ENCODE measurements around the gene PNPLA7. TPM values are rescaled to one million over a fixed set of nuclear protein-coding genes. Genes with fewer than 3 reads are reported as not detected.

Gene PNPLA7
- total and polyA plus RNA-seq, 8 donors: 3.5 to 51.3 (median 16.6) TPM

DNA sequence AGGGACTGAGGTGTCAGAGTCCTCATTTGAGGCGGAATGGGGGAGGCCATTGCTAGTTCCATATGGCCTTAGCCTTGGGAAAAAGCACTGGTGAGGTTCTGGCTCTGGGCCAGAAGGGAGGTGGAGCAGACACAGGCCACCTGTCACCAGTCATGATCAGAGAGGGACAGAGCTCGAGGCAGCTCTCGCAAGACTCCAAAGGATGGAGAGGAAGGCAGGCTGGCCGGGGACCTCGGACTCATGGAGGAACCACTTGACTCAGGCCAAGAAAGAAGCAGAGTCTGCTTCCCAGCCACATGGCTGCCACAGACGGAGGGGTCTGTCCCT is 61.9 kb downstream of the PNPLA7 start:
- 62 to 86% (median 83%) methylated on average over 6 of the region's 6 CpGs for WGBS, 5 donors
- peak in 1 of 2 donors; percentile 50 for DNase-seq
- TF ChIP-seq POLR2A (IDR thresholded peaks at IDR 0.05) (no peak), POLR2AphosphoS5 (IDR thresholded peaks at IDR 0.05) (no peak), EP300 (IDR thresholded peaks at IDR 0.05) (no peak)
- TF ChIP-seq, protein P1, sequence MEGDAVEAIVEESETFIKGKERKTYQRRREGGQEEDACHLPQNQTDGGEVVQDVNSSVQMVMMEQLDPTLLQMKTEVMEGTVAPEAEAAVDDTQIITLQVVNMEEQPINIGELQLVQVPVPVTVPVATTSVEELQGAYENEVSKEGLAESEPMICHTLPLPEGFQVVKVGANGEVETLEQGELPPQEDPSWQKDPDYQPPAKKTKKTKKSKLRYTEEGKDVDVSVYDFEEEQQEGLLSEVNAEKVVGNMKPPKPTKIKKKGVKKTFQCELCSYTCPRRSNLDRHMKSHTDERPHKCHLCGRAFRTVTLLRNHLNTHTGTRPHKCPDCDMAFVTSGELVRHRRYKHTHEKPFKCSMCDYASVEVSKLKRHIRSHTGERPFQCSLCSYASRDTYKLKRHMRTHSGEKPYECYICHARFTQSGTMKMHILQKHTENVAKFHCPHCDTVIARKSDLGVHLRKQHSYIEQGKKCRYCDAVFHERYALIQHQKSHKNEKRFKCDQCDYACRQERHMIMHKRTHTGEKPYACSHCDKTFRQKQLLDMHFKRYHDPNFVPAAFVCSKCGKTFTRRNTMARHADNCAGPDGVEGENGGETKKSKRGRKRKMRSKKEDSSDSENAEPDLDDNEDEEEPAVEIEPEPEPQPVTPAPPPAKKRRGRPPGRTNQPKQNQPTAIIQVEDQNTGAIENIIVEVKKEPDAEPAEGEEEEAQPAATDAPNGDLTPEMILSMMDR (IDR thresholded peaks at IDR 0.05): no peak
- Histone ChIP-seq H3K27me3 (no peaks in the 10 kb centered on the region), H3K9me3 (no peaks in the 10 kb centered on the region), H3K4me3 (no peak overlapping the region), H3K27ac (no peak overlapping the region), H3K4me1 (no peaks in the 10 kb centered on the region), H3K36me3 (peaks cover 0 to 34% (median 20%) of the 10 kb centered on the region in 4 donors)
- intact Hi-C loops (cut with DNase I; ENCODE audit: low total_unique reads): no loop called here

DNA sequence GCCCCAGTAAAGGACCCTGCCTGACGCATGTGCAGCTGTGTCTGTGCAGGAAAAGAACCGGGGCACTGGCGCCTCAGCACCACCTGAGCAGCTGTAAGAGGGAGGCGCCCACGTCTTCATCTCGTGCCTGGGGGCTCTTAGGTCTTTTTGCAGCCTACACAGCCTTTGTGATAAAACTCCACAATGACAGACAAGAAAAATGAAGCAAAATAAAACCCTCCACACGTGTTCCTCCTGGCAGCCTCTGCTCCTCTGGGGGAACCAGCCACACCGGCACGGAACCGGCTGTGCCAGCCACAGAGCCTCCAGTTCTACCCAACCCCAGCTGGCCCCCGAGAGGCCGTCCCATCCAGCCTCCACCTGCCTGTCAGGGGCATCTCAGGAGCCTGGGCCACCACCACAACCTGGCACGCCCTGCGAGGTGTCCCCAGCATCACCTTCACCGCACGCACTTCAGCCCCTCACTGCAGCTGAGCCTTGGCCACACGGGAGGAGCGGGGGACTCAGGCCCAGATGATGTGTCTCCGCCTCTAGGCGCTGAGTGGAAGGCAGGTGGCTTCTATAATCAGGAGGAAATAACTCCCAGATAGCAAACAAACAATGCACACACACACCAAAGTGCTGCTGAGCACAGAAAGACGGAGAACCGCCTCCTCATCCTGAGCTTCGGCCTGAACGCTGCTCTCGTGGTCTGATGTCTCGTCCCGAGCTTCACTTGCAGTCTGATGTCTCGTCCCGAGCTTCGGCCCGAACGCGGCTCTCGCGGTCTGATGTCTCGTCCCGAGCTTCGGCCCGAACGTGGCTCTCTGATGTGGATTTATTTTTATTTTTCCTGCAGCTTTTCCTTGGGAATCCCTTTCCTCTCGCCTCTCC is 62.5 kb downstream of the PNPLA7 start:
- 71 to 76% (median 74%) methylated on average over 33 to 41 of the region's 41 CpGs for WGBS, 5 donors
- intact Hi-C loops (cut with DNase I; ENCODE audit: low total_unique reads): no loop called here
- TF ChIP-seq, protein P1 (IDR thresholded peaks at IDR 0.05): no peak
- no peak for TF ChIP-seq POLR2A (IDR thresholded peaks at IDR 0.05)
- TF ChIP-seq EP300 (IDR thresholded peaks at IDR 0.05): no peak
- TF ChIP-seq POLR2AphosphoS5 (IDR thresholded peaks at IDR 0.05): no peak
- no peak overlapping the region for H3K27ac ChIP-seq
- H3K9me3 ChIP-seq: no peaks in the 10 kb centered on the region
- H3K36me3 ChIP-seq: peaks cover 0 to 34% (median 20%) of the 10 kb centered on the region in 4 donors
- peaks cover 0 to under 1% (median under 1%) of the 10 kb centered on the region in 4 donors for H3K4me1 ChIP-seq
- H3K27me3 ChIP-seq: no peaks in the 10 kb centered on the region
- no peak overlapping the region for H3K4me3 ChIP-seq
- DNase-seq: peak in 1 of 2 donors; percentile 47

DNA sequence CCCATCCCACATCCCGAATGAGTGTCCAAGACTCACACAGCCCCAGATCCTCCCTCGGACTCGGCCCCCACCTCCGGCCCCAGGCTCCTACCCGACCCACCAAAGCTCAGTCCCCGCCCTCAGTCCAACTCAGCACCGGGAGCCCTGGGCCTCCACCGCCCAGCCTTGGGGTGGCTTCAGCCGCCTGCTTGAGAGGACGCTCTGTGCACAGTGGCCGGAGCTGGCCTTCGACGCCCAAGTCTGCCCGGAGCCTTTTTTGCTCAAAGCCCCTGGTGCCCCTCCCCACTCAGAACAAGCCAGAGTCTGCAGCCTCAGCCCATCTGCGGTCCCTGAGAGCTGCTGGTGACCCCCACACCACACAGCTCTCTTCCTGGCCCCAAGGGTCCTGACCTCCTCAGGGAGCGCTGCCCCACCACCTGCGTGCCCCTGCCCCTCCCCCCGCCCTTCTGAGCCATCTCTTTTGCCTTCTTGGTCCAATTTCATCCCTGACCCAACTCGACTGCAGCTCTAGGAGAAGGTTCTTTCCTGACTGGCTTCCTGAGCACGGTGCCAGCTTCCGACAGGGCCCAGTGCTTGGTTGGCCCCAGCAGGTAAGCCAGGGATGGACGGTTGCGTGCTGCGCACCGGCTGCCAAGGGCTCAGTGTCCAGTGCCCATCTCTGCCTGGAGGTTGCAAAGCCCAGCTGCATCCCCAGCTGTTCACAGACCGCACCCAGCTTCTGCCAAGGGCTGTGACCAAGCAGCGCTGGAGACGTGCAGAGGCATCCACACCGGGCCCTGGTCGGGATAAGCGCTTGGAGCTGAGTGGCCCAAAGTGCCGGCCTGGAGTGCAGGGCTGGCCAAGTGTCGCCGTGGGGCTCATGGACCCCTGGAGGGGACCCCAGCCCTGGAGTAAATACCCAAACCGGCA is 63.4 kb downstream of the PNPLA7 start:
- TF ChIP-seq, protein P1 (IDR thresholded peaks at IDR 0.05): no peak
- TF ChIP-seq POLR2AphosphoS5 (IDR thresholded peaks at IDR 0.05) (no peak), EP300 (IDR thresholded peaks at IDR 0.05) (no peak), POLR2A (IDR thresholded peaks at IDR 0.05) (no peak)
- Histone ChIP-seq H3K4me3 (no peak overlapping the region), H3K4me1 (peaks cover 0 to 9% (median 9%) of the 10 kb centered on the region in 4 donors), H3K27me3 (no peaks in the 10 kb centered on the region), H3K36me3 (peaks cover 0 to 32% (median 19%) of the 10 kb centered on the region in 4 donors), H3K9me3 (no peaks in the 10 kb centered on the region), H3K27ac (no peak overlapping the region)
- intact Hi-C loops (cut with DNase I; ENCODE audit: low total_unique reads): no loop called here
- 83 to 91% (median 89%) methylated on average over 16 to 35 of the region's 35 CpGs for WGBS, 5 donors
- DNase-seq: no peak

DNA sequence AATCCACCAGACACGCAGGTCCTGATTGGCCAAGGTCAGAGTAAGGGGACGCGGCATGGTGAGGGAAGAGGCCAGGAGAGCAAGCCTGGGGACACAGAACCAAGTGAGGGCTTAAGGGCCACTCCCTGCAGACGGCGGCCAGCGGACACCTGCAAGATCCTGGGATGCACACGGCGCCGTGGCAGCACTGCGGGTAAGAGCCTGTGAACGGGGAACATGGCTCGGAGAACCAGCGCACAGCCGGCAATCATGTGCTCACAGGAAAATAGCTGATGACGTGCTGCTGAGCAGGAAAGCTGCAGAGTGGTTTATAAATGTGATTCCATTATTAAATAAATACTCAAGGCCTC is 64.1 kb downstream of the PNPLA7 start:
- intact Hi-C loops (cut with DNase I; ENCODE audit: low total_unique reads): no loop called here
- 78 to 93% (median 90%) methylated on average over 15 of the region's 15 CpGs for WGBS, 5 donors
- no peaks in the 10 kb centered on the region for H3K9me3 ChIP-seq
- no peak for DNase-seq
- H3K4me3 ChIP-seq: no peak overlapping the region
- no peaks in the 10 kb centered on the region for H3K27me3 ChIP-seq
- peaks cover 0 to 25% (median 14%) of the 10 kb centered on the region in 4 donors for H3K36me3 ChIP-seq
- peaks cover 0 to 12% (median 10%) of the 10 kb centered on the region in 4 donors for H3K4me1 ChIP-seq
- no peak for TF ChIP-seq POLR2AphosphoS5 (IDR thresholded peaks at IDR 0.05)
- TF ChIP-seq POLR2A (IDR thresholded peaks at IDR 0.05): no peak
- TF ChIP-seq EP300 (IDR thresholded peaks at IDR 0.05): no peak
- TF ChIP-seq, protein P1 (IDR thresholded peaks at IDR 0.05): no peak
- H3K27ac ChIP-seq: no peak overlapping the region

Data from stomach (tissue), 9 donors.